NB4 (cell line): ENCODE measurements around the gene RAVER2.

Source experiments
- DNase-seq: peaks from one replicate; pipeline ENCODE4 v3.0.0; 2010; ENCODE audit warnings: low read depth
- H3K4me3 ChIP-seq: one replicate; pipeline ENCODE4 v1.5.1; 2011; ENCODE audit warnings: mild to moderate bottlenecking, low read depth, low read length, moderate library complexity
- CTCF ChIP-seq: IDR thresholded peaks from one replicate; pipeline ENCODE4 v1.5.1; 2012; ENCODE audit warnings: low read depth, low read length
- MYC ChIP-seq: IDR thresholded peaks from 2 replicates; pipeline ENCODE4 v1.6.1; 2011; ENCODE audit warnings: low read depth, low read length
- POLR2A ChIP-seq: IDR thresholded peaks from 2 replicates; pipeline ENCODE4 v1.6.1; 2011; ENCODE audit warnings: mild to moderate bottlenecking; ENCODE audit not compliant: insufficient read length; ENCODE audit errors: extremely low read depth
- TF ChIP-seq, protein P1 (sequence below): IDR thresholded peaks from 2 replicates; pipeline ENCODE4 v1.6.1; 2011; ENCODE audit warnings: low read depth, low read length

The RAVER2 gene

DNA sequence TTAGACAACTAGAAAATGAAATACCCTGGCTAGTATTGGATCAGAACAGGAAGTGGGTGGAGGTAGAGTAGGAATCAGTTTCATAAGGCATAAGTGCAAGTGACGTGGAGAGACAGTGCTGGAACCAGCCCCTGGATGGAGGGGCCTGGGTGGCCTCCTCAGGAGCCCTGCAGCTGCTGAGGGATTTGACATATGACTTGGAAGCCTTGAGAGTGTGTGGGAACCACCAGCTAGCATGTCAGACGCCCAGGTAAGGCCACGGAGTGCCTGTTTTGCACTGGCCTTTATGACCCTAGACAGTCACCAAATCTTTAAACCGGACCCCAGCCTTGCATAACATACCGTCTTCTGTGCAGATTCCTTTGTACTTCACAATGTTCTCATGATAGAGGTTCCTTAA is 94.4 kb downstream of the RAVER2 start:
- DNase-seq: no peak

DNA sequence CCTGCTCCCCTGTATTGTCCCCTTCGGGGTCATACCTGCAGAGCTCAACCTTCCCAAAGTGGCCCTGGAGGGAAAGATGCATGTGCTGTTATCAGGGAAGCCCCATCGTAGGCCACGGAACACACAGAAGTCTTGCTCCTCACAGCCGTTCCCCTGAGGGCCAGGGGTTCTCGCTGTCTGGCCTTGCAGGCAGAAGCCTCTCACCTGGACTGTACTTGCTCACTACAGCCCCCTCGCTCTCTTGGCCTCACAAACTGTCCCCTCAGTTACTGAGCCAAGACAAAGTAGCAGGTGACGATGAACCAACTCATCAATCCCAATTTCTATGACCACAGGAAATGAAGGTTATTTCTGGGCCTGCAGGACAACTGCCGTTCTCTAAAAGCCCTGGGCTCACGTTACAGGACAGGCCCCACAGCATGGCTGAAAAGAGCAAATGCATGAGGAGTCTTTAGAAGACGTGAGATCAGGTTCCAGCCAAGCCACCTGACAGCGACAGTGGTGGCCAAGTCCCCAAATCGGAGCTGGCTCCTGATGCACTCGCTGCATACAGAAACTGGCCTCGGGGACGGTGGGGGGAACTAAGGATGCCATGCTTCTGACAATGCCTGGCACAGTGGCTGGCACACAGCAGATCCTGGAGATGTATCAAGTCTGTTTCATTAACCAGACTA is 95.0 kb downstream of the RAVER2 start:
- no peak for DNase-seq
- TF ChIP-seq MYC (no peak), POLR2A (no peak), CTCF (no peak)
- TF ChIP-seq, protein P1, sequence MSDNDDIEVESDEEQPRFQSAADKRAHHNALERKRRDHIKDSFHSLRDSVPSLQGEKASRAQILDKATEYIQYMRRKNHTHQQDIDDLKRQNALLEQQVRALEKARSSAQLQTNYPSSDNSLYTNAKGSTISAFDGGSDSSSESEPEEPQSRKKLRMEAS: no peak
- H3K4me3 ChIP-seq: no peak overlapping the region

More for the DNA sequence above, 94.4 kb downstream of the RAVER2 start:
- H3K4me3 ChIP-seq: no peak overlapping the region
- TF ChIP-seq MYC: no peak
- TF ChIP-seq, protein P1: no peak

DNA sequence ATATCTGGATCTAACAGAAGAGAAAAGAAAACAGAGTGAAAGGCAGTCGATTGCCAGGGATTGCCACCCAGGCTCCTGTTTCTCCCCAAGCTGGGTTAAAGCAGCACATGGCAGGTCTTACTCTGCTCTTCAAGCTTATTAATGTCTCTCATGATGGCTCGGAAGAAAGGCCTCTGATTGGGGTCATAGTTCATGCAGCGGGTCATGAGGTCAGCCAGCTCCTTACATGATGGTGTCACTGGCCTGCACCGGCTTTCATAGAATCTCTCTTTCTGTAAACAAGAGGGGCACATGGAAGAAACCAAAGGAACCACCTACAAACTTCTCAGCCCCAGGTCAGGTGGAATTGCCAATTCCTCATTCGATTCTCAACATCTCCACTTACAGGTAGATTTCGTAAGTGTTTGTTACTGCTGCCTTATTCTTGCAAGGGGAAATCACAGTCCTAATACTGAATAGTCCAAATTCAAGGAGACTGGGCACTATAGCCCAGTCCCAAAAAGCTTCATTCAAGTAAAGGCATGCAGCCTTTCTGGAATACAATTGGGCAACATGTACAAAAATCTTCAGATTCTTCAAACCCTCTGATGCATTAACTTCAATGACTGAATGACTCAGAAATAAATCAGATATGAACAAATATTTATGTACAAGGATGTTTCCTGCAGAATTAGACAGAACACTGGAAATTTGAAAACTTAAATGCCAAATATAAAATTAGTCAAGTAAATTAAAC is 96.6 kb downstream of the RAVER2 start:
- no peak overlapping the region for H3K4me3 ChIP-seq
- TF ChIP-seq MYC (no peak), CTCF (no peak), POLR2A (no peak)
- TF ChIP-seq, protein P1: no peak
- DNase-seq: no peak

GRCh38 chr1:64842224-64842623 is 97.3 kb downstream of the RAVER2 start:
- TF ChIP-seq MYC (no peak), POLR2A (no peak), CTCF (no peak)
- TF ChIP-seq, protein P1: no peak
- no peak overlapping the region for H3K4me3 ChIP-seq

GRCh38 chr1:64843675-64844074 is 98.8 kb downstream of the RAVER2 start:
- no peak overlapping the region for H3K4me3 ChIP-seq
- no peak for TF ChIP-seq POLR2A
- TF ChIP-seq, protein P1: no peak
- TF ChIP-seq MYC: no peak
- TF ChIP-seq CTCF: no peak

More at GRCh38 chr1:64842224-64842623, 97.3 kb downstream of the RAVER2 start:
- DNase-seq: no peak

DNA sequence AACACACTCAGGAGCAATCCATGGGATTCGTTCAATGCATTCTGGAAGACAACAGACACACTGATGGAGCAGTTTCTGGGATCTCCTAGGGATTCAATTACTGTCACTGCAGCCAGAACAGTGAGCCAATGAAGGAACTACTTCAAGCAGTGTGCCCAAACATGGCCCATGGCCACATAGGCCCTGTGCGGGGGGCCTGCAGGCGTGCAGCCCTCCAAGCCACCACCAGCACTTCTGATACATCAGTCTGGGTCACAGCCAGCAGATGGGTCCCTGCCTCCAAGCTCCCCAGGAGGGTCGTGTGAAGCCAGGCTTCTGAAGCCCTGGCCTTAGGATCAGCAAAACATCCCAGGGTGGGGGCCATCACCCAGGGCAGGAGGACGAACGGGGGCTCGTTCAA is 99.3 kb downstream of the RAVER2 start:
- no peak overlapping the region for H3K4me3 ChIP-seq
- TF ChIP-seq MYC (no peak), POLR2A (no peak), CTCF (no peak)
- TF ChIP-seq, protein P1: no peak
- DNase-seq: no peak

More at GRCh38 chr1:64843675-64844074, 98.8 kb downstream of the RAVER2 start:
- no peak for DNase-seq
